H9 (cell line): ENCODE measurements around the gene HHIPL2. TPM values are rescaled to one million over a fixed set of nuclear protein-coding genes. Genes with fewer than 3 reads are reported as not detected.

Source experiments
- DNase-seq: peaks from one replicate; pipeline ENCODE4 v3.0.0-alpha.2; 2017
- H2AFZ ChIP-seq: one replicate; pipeline ENCODE4 v1.6.1; 2013; ENCODE audit warnings: mild to moderate bottlenecking, low read length, control low read depth, moderate library complexity
- H2AK5ac ChIP-seq: 2 replicates; pipeline ENCODE4 v1.6.1; 2013; ENCODE audit warnings: low read length, control low read depth, mixed read lengths; ENCODE audit not compliant: insufficient read length
- H2BK120ac ChIP-seq: one replicate; pipeline ENCODE4 v1.6.1; 2013; ENCODE audit warnings: low read depth, mild to moderate bottlenecking, low read length, control low read depth, inconsistent platforms; ENCODE audit not compliant: poor library complexity, severe bottlenecking
- H2BK12ac ChIP-seq: 2 replicates; pipeline ENCODE4 v1.6.1; 2013; ENCODE audit warnings: low read length, control low read depth, mixed read lengths, low read depth; ENCODE audit not compliant: insufficient read length
- H2BK15ac ChIP-seq: 2 replicates; pipeline ENCODE4 v1.6.1; 2013; ENCODE audit warnings: low read depth, low read length, control low read depth
- H2BK20ac ChIP-seq: one replicate; pipeline ENCODE4 v1.6.1; 2013; ENCODE audit warnings: low read depth, mild to moderate bottlenecking, low read length, control low read depth, inconsistent platforms; ENCODE audit not compliant: poor library complexity, severe bottlenecking
- H2BK5ac ChIP-seq: 2 replicates; pipeline ENCODE4 v1.6.1; 2013; ENCODE audit warnings: low read length, control low read depth, mixed read lengths; ENCODE audit not compliant: insufficient read length
- H3K14ac ChIP-seq: 2 replicates; pipeline ENCODE4 v1.6.1; 2013; ENCODE audit warnings: low read length, control low read depth; ENCODE audit not compliant: insufficient read depth
- H3K18ac ChIP-seq: 2 replicates; pipeline ENCODE4 v1.6.1; 2013; ENCODE audit warnings: low read depth, mild to moderate bottlenecking, mixed read lengths, low read length, control low read depth; ENCODE audit not compliant: insufficient read length
- H3K23ac ChIP-seq: 2 replicates; pipeline ENCODE4 v1.6.1; 2013; ENCODE audit warnings: low read length, control low read depth, mixed read lengths, low read depth; ENCODE audit not compliant: insufficient read length
- H3K23me2 ChIP-seq: 2 replicates; pipeline ENCODE4 v1.6.1; 2013; ENCODE audit warnings: low read depth, mild to moderate bottlenecking, mixed read lengths, low read length, control low read depth; ENCODE audit not compliant: insufficient read length, poor library complexity, severe bottlenecking
- H3K27ac ChIP-seq: 2 replicates; pipeline ENCODE4 v1.5.1; 2013; ENCODE audit warnings: low read length, control low read depth, mixed read lengths, low read depth; ENCODE audit not compliant: insufficient read length
- H3K27me3 ChIP-seq: 2 replicates; pipeline ENCODE4 v1.6.1; 2013; ENCODE audit warnings: low read length, control low read depth, inconsistent platforms; ENCODE audit not compliant: insufficient read depth
- H3K4ac ChIP-seq: 2 replicates; pipeline ENCODE4 v1.6.1; 2013; ENCODE audit warnings: low read depth, mild to moderate bottlenecking, control low read depth, inconsistent platforms, low read length, moderate library complexity
- H3K4me1 ChIP-seq: 2 replicates; pipeline ENCODE4 v1.6.1; 2013; ENCODE audit warnings: low read length, control low read depth, inconsistent platforms; ENCODE audit not compliant: insufficient read depth
- H3K4me2 ChIP-seq: 2 replicates; pipeline ENCODE4 v1.6.1; 2013; ENCODE audit warnings: low read length, control low read depth, mixed read lengths; ENCODE audit not compliant: insufficient read length, insufficient read depth
- H3K56ac ChIP-seq: 2 replicates; pipeline ENCODE4 v1.6.1; 2013; ENCODE audit warnings: low read depth, mild to moderate bottlenecking, mixed read lengths, low read length, control low read depth; ENCODE audit not compliant: insufficient read length
- H3K79me1 ChIP-seq: 2 replicates; pipeline ENCODE4 v1.6.1; 2013; ENCODE audit warnings: low read depth, mild to moderate bottlenecking, moderate library complexity, low read length, control low read depth, inconsistent platforms; ENCODE audit not compliant: insufficient read depth, poor library complexity, severe bottlenecking
- H3K79me2 ChIP-seq: 2 replicates; pipeline ENCODE4 v1.6.1; 2013; ENCODE audit warnings: low read length, control low read depth, inconsistent platforms; ENCODE audit not compliant: insufficient read depth
- H3K9ac ChIP-seq: 2 replicates; pipeline ENCODE4 v1.6.1; 2013; ENCODE audit warnings: low read length, control low read depth, mixed read lengths; ENCODE audit not compliant: insufficient read length; ENCODE audit errors: extremely low read depth
- H3K9me3 ChIP-seq: one replicate; pipeline ENCODE4 v1.6.1; 2013; ENCODE audit warnings: low read depth, low read length, inconsistent platforms; ENCODE audit not compliant: control insufficient read depth
- H3T11ph ChIP-seq: one replicate; pipeline ENCODE4 v1.6.1; 2013; ENCODE audit warnings: mild to moderate bottlenecking, low read length, control low read depth, inconsistent platforms
- H4K20me1 ChIP-seq: one replicate; pipeline ENCODE4 v1.6.1; 2013; ENCODE audit not compliant: control insufficient read depth, insufficient read length, insufficient read depth
- H4K5ac ChIP-seq: 2 replicates; pipeline ENCODE4 v1.6.1; 2013; ENCODE audit warnings: low read depth, mild to moderate bottlenecking, mixed read lengths, low read length, control low read depth; ENCODE audit not compliant: insufficient read length
- H4K8ac ChIP-seq: replicated peaks from 2 replicates; pipeline ENCODE4 v1.6.1; 2013; ENCODE audit warnings: low read length, control low read depth, mixed read lengths, low read depth; ENCODE audit not compliant: insufficient read length
- H4K91ac ChIP-seq: 2 replicates; pipeline ENCODE4 v1.6.1; 2013; ENCODE audit warnings: low read depth, mild to moderate bottlenecking, moderate library complexity, mixed read lengths, low read length, control low read depth; ENCODE audit not compliant: insufficient read length
- H3K27ac Mint-ChIP-seq, 3 experiments: 2 replicates in 2 of 3; 3 replicates in 1 of 3; pipeline ENCODE4 v1.8.0; 2020 to 2021; ENCODE audit warnings: mixed read lengths in 3 of 3, mild to moderate bottlenecking in 1 of 3, moderate library complexity in 1 of 3
- H3K27me3 Mint-ChIP-seq: 2 replicates; pipeline ENCODE4 v1.8.0; 2021; ENCODE audit warnings: low read depth, mild to moderate bottlenecking, moderate library complexity, mixed read lengths
- H3K36me3 Mint-ChIP-seq, 3 experiments: 2 replicates in 2 of 3; 3 replicates in 1 of 3; pipeline ENCODE4 v1.8.0; 2020 to 2021; ENCODE audit warnings: low read depth in 3 of 3, mixed read lengths in 3 of 3; ENCODE audit not compliant: insufficient read depth in 1 of 3
- H3K4me1 Mint-ChIP-seq, 2 experiments: 2 replicates each; pipeline ENCODE4 v1.8.0; 2020; ENCODE audit warnings: mixed read lengths in 2 of 2
- H3K4me3 Mint-ChIP-seq, 2 experiments: 2 replicates in 1 of 2; 3 replicates in 1 of 2; pipeline ENCODE4 v1.8.0; 2020 to 2021; ENCODE audit warnings: mild to moderate bottlenecking in 2 of 2, mixed read lengths in 2 of 2, moderate library complexity in 1 of 2
- H3K9me3 Mint-ChIP-seq, 2 experiments: 2 replicates in 1 of 2; 3 replicates in 1 of 2; pipeline ENCODE4 v1.8.0; 2020; ENCODE audit warnings: mild to moderate bottlenecking in 2 of 2, mixed read lengths in 2 of 2, moderate library complexity in 1 of 2
- CTCF ChIP-seq: fragments of 200-600 bp; sonication (generic); conservative IDR thresholded peaks from 3 replicates; pipeline ENCODE4 v1.8.0; 2021; ENCODE audit warnings: antibody characterized with exemption, mild to moderate bottlenecking
- WGBS: extraction: QIAGEN DNeasy Blood & Tissue Kit; methylation state at CpG from one replicate; pipeline ENCODE4 v1.1.7; 2013; ENCODE audit warnings: missing lambda C conversion rate, low lambda C conversion rate, mixed read lengths; ENCODE audit not compliant: insufficient read length; ENCODE audit errors: extremely low coverage; 5-methylcytosine and 5-hydroxymethylcytosine counted together
- total RNA-seq: library from RNA; stranded (reverse); gene quantifications from 2 replicates; pipeline ENCODE4 v1.2.1, GENCODE V29; 2021

HHIPL2 gene
- total RNA-seq, 1 experiment from 2014 or later = 0.39 TPM

DNA sequence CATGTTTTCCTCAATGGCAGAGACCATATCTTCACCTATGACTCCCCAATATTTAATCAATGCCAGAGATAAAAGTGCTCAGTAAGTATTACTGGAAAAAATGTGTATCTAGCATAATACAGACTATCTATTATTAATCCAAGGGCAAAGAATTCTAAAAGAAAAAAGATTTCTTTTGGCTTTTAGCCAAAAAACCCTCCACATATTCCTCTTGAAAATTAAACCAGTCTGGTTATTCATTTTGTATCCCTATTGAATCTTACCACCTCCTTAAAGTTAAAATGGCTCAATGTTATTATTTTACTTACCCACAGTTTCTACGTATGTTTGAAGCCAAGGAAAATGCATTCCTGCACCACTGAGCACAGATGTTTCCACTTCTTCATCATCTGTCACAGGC, 40.2 kb upstream of the HHIPL2 start:
- H3K9me3 ChIP-seq = no peaks in the 10 kb centered on the region
- H4K5ac ChIP-seq = no peak overlapping the region
- no peak overlapping the region for H3K14ac ChIP-seq
- no peaks in the 10 kb centered on the region for H4K20me1 ChIP-seq
- no peak overlapping the region for H3K4me2 ChIP-seq
- H3K4me1 Mint-ChIP-seq = peaks cover 12 to 15% of the 10 kb centered on the region in 2 experiments
- H2BK12ac ChIP-seq = no peak overlapping the region
- no peak overlapping the region for H3K18ac ChIP-seq
- H4K8ac ChIP-seq = no peak overlapping the region
- H2BK15ac ChIP-seq = no peak overlapping the region
- H3K23me2 ChIP-seq = peaks cover 7% of the 10 kb centered on the region
- H3K56ac ChIP-seq = no peak overlapping the region
- no peak overlapping the region for H3K9ac ChIP-seq
- H3T11ph ChIP-seq = no peak overlapping the region
- no peak overlapping the region for H3K27ac ChIP-seq
- no CpG with 5 or more reads among the region's 1 CpG for WGBS
- no peaks in the 10 kb centered on the region for H3K9me3 Mint-ChIP-seq
- H3K27ac Mint-ChIP-seq = no peak overlapping the region
- H2BK20ac ChIP-seq = no peak overlapping the region
- H3K4ac ChIP-seq = no peak overlapping the region
- no peak overlapping the region for H2BK120ac ChIP-seq
- peaks cover 6 to 34% (median 34%) of the 10 kb centered on the region in 3 experiments; a peak in 6 of 7 replicates for H3K36me3 Mint-ChIP-seq
- no peaks in the 10 kb centered on the region for H3K4me1 ChIP-seq
- H3K79me1 ChIP-seq = peaks cover 2% of the 10 kb centered on the region
- no peak for TF ChIP-seq CTCF
- peak overlapping the region; percentile 31 to 44; a peak in 4 of 5 replicates for H3K4me3 Mint-ChIP-seq
- H3K23ac ChIP-seq = no peak overlapping the region
- H3K27me3 ChIP-seq = no peaks in the 10 kb centered on the region
- peaks cover 3% of the 10 kb centered on the region; the same call in 1 of the 2 replicates for H3K79me2 ChIP-seq
- no peak overlapping the region for H2BK5ac ChIP-seq
- H2AFZ ChIP-seq = no peak overlapping the region
- no peak overlapping the region for H4K91ac ChIP-seq
- H3K27me3 Mint-ChIP-seq = peaks cover 5% of the 10 kb centered on the region
- DNase-seq = no peak
- no peak overlapping the region for H2AK5ac ChIP-seq
